Adrenal gland (tissue), 12 donors: ENCODE results near the gene KCNJ9. TPM values are rescaled to one million over a fixed set of nuclear protein-coding genes. Genes with fewer than 3 reads are reported as not detected.
A peak's percentile ranks its signal among the peaks of the same experiment; 100 is the strongest.

Experiments used
- DNase-seq, 7 donors: peaks; one replicate each; pipeline ENCODE4 v3.0.0-alpha.2; 2019 to 2020
- H3K27ac ChIP-seq, 5 donors: fragments of 200-600 bp; sonication (generic) in 4 of 5; 1 replicate in 3 of 5; 2 replicates in 2 of 5; pipeline versions ENCODE4 v1.5.1 to v1.8.0; 2016 to 2020; ENCODE audit warnings: mild to moderate bottlenecking in 1 of 5
- H3K27me3 ChIP-seq: fragments of 200-600 bp; 2 replicates; pipeline ENCODE4 v1.8.0; 2021
- H3K36me3 ChIP-seq, 2 donors: fragments of 200-600 bp; replicated peaks in 1 of 2; 1 replicate in 1 of 2; 2 replicates in 1 of 2; pipeline versions ENCODE4 v1.5.1 to v1.8.0; 2018 to 2022
- H3K4me1 ChIP-seq, 2 donors: fragments of 200-600 bp; replicated peaks in 1 of 2; 1 replicate in 1 of 2; 2 replicates in 1 of 2; pipeline versions ENCODE4 v1.5.1 to v1.8.0; 2018 to 2021
- H3K4me3 ChIP-seq, 4 donors: fragments of 200-600 bp; sonication (generic) in 3 of 4; one replicate each; pipeline ENCODE4 v1.5.1; 2016 to 2018
- H3K9me3 ChIP-seq, 3 donors: fragments of 200-600 bp; sonication (generic) in 1 of 3; replicated peaks in 1 of 3; 1 replicate in 2 of 3; 2 replicates in 1 of 3; pipeline versions ENCODE4 v1.5.1 to v1.8.0; 2016 to 2021
- POLR2A ChIP-seq, 2 donors: fragments of 450-650 bp; IDR thresholded peaks; one replicate each; pipeline ENCODE4 v1.6.1; 2017; ENCODE audit warnings: antibody characterized with exemption in 2 of 2, mild to moderate bottlenecking in 2 of 2, moderate library complexity in 1 of 2
- WGBS, 4 donors: extraction: QIAGEN DNeasy Blood & Tissue Kit in 2 of 4; methylation state at CpG; one replicate each; pipeline versions ENCODE4 v1.1.5 to v1.1.7; 2013 to 2017; 5-methylcytosine and 5-hydroxymethylcytosine counted together
- intact Hi-C, 2 donors: fragments of 100-400 bp; cut with DNase I; formaldehyde crosslinking; loops; one replicate each; pipeline versions ENCODE4 v1.14.1 to v1.15.0; 2022 to 2023
- polyA plus RNA-seq, 3 donors: library from polyadenylated mRNA; stranded (reverse); fragments of 200-250 nt in 2 of 3; fragments of 350-450 nt in 1 of 3; fragmentation: Illumina TruSeq in 1 of 3; extraction: RNeasy Lipid Tissue Mini Kit (QIAGEN cat#74804) in 1 of 3; gene quantifications; one replicate each; pipeline ENCODE4 v1.2.3, GENCODE V29; 2013 to 2014
- total RNA-seq, 9 donors: library from RNA; depleted of rRNA in 4 of 9; stranded (reverse); fragments of >200 nt in 4 of 9; fragments of 120-200 nt in 1 of 9; fragmentation: NEBNext Ultra II Directional in 1 of 9; extraction: Animal tissue kit (Norgen Biotek cat#: 25700) in 1 of 9; gene quantifications; one replicate each; pipeline versions ENCODE4 v1.1.0 to v1.2.4, GENCODE V29; 2013 to 2023
- TF ChIP-seq, protein P1 (sequence below), 6 experiments: fragments of 450-650 bp in 4 of 6; fragments of 200-600 bp in 2 of 6; sonication (generic) in 1 of 6; IDR thresholded peaks; 1 replicate in 5 of 6; 2 replicates in 1 of 6; pipeline versions ENCODE4 v1.5.1 to v1.8.0; 2016 to 2021; ENCODE audit warnings: antibody characterized with exemption in 6 of 6, mild to moderate bottlenecking in 2 of 6, moderate library complexity in 1 of 6
- donor health status: healthy with polysubstance abuse.
- donor health status: Bipolar disorder and iron deficiency.
- donor health status: DM: yes; HTN: yes; CAD: no.
- donor health status: DM: no; HTN: no; CAD: no.
- donor health status: DM: no; HTN: no; CAD: no.
- donor health status: DM: yes; HTN: yes; CAD: no.

KCNJ9 gene
- total and polyA plus RNA-seq, 12 donors, result 0.14 to 1.1 (median 0.22) TPM; not detected in 6

DNA sequence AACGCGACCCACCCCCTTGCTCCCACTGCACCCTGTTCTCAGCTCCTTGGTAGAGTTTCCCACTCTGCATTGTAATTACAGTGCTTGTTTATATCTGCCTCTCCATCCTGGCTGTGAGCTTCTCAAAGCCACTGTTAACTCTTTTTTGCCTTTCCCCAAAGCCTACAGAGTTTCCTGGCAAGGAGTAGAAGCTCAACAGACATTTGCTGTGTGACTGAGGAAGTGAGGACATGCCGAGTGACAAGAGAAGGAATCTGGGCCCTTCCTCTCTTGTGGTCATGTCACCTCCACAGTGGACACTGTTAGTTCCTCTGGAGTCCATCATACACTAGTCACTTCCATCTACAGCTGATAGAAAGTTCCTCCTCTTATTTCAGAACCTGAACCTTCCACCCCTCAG lies 23.1 kb downstream of the KCNJ9 start:
- Histone ChIP-seq H3K27me3 (no peaks in the 10 kb centered on the region), H3K36me3 (no peaks in the 10 kb centered on the region), H3K27ac (no peak overlapping the region), H3K4me3 (no peak overlapping the region), H3K4me1 (peaks cover 0 to 6% of the 10 kb centered on the region in 2 donors), H3K9me3 (no peaks in the 10 kb centered on the region)
- no peak for DNase-seq
- intact Hi-C loops, result loop anchor here in 1 of 2 donors (10.0 kb wide), 1 partner anchor 150 kb away; no protein-coding TSS in a partner anchor
- TF ChIP-seq, protein P1, sequence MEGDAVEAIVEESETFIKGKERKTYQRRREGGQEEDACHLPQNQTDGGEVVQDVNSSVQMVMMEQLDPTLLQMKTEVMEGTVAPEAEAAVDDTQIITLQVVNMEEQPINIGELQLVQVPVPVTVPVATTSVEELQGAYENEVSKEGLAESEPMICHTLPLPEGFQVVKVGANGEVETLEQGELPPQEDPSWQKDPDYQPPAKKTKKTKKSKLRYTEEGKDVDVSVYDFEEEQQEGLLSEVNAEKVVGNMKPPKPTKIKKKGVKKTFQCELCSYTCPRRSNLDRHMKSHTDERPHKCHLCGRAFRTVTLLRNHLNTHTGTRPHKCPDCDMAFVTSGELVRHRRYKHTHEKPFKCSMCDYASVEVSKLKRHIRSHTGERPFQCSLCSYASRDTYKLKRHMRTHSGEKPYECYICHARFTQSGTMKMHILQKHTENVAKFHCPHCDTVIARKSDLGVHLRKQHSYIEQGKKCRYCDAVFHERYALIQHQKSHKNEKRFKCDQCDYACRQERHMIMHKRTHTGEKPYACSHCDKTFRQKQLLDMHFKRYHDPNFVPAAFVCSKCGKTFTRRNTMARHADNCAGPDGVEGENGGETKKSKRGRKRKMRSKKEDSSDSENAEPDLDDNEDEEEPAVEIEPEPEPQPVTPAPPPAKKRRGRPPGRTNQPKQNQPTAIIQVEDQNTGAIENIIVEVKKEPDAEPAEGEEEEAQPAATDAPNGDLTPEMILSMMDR (IDR thresholded peaks at IDR 0.05), result no peak
- TF ChIP-seq POLR2A (IDR thresholded peaks at IDR 0.05), result no peak
- WGBS, 4 donors, result 70 to 77% (median 76%) methylated on average over 3 of the region's 3 CpGs

DNA sequence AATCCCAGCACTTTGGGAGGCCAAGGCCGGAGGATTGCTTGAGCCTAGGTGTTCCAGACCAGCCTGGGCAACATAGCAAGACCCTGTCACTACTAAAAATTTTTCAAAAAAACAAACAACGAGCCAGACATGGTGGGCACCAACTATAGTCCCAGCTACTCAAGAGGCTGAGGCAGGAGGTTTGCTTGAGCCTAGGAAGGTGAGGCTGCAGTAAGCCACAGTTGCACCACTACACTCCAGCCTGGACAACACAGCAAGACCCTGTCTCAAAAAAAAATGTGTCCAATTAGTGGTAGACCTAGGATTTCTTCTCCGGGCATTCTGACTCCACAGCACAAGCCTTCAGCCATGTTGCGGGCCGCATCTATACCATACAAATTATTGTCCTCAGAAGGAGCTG lies 23.8 kb downstream of the KCNJ9 start:
- H3K27me3 ChIP-seq, result no peaks in the 10 kb centered on the region
- peaks cover 0 to 6% of the 10 kb centered on the region in 2 donors for H3K4me1 ChIP-seq
- 90 to 96% (median 95%) methylated on average over 5 of the region's 5 CpGs for WGBS, 4 donors
- no peak for DNase-seq
- H3K4me3 ChIP-seq, result no peak overlapping the region
- TF ChIP-seq, protein P1 (IDR thresholded peaks at IDR 0.05), result no peak
- TF ChIP-seq POLR2A (IDR thresholded peaks at IDR 0.05), result no peak
- no peak overlapping the region for H3K27ac ChIP-seq
- no peaks in the 10 kb centered on the region for H3K9me3 ChIP-seq
- H3K36me3 ChIP-seq, result no peaks in the 10 kb centered on the region
- intact Hi-C loops, result loop anchor here in 1 of 2 donors (10.0 kb wide), 1 partner anchor 150 kb away; no protein-coding TSS in a partner anchor

DNA sequence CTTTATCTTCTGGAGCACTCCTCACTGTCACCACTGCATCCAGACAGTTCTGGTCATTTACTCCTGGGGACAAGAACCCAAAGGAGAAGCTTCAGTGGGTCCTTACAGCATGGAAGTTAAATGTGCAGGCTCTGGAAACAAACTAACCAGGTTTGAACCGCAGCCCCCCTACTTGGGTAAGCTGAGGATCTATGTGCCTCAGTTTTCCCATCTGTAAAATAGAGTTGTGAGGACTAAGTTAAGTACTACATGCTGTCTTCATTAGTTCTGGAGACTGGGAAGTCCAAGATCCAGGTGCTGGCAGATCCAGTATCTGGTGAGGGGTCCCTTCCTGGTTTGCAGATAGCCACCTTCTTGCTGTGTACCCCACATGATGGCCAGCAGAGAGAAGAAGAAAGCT lies 26.2 kb downstream of the KCNJ9 start:
- no peak overlapping the region for H3K4me3 ChIP-seq
- H3K36me3 ChIP-seq, result no peaks in the 10 kb centered on the region
- no peak overlapping the region for H3K27ac ChIP-seq
- no peaks in the 10 kb centered on the region for H3K4me1 ChIP-seq
- no peaks in the 10 kb centered on the region for H3K9me3 ChIP-seq
- no peak for DNase-seq
- intact Hi-C loops, result loop anchor here in 1 of 2 donors (10.0 kb wide), 1 partner anchor 147 kb away; no protein-coding TSS in a partner anchor
- TF ChIP-seq, protein P1 (IDR thresholded peaks at IDR 0.05), result no peak
- TF ChIP-seq POLR2A (IDR thresholded peaks at IDR 0.05), result no peak
- WGBS, 4 donors, result 83 to 100% (median 94%) methylated on average over 1 of the region's 1 CpG
- no peaks in the 10 kb centered on the region for H3K27me3 ChIP-seq

DNA sequence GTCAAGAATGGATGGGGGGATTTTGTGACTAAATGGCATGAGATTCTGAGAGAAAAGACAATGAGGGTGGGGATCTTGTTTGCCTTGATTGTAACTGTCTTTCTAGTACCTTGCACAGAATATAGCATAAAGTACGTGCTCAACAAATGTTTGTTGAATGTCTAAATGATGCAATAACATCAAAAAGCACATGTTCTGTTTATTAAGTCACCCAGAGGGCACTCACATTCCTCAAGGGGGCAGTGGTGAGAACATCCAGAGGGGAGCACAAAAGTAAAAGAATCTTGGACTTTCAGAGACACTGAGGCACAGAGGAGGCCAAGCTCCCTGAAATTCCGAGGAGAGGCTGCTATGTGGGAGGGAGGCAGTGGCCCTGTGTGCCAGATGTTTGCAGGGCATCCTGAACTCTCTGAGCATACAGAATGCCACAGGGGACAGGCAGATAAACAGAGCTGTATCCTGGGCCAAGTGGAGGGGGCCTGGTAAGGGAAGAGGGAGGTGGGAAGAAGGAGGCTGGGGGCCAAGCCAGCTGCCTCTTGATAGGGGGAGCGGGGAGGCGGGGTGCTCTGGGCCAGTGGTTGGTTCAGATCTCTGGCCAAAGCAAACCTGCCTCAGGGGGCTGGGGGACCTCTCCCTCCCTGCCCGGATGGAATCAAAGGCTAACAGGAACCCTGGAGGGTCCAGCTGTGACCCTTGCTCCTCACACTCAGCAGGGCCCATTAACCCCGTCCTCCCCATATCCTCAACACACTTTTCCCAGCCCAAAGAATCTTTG lies 27.7 kb downstream of the KCNJ9 start:
- DNase-seq, result peak in 6 of 7 donors; percentile 46 to 66 (median 58)
- Histone ChIP-seq H3K27ac (no peak overlapping the region), H3K4me1 (no peaks in the 10 kb centered on the region), H3K9me3 (no peaks in the 10 kb centered on the region), H3K4me3 (no peak overlapping the region), H3K27me3 (no peaks in the 10 kb centered on the region), H3K36me3 (no peaks in the 10 kb centered on the region)
- TF ChIP-seq, protein P1 (IDR thresholded peaks at IDR 0.05), result peak; percentile 27 to 54 (median 46)
- no peak for TF ChIP-seq POLR2A (IDR thresholded peaks at IDR 0.05)
- WGBS, 4 donors, result 31 to 49% (median 44%) methylated on average over 5 to 6 of the region's 6 CpGs
- intact Hi-C loops, result loop anchor here in 1 of 2 donors (10.0 kb wide), 1 partner anchor 146 kb away; no protein-coding TSS in a partner anchor
